ENCODE measurements around the gene RNF208.

Gene RNF208

GRCh38 chr9:137222190-137223077 lies at the start of gene RNF208:
RNF208 (minus strand) TSS chr9:137222240; CDS start chr9:137221212, 1,028 bp downstream.
- DNase-seq: no peak

GRCh38 chr9:137271696-137272076 lies 49.6 kb upstream of the RNF208 start:
- no peak for DNase-seq

- no peak for DNase-seq
Measured at GRCh38 chr9:137270929-137271695, 49.1 kb upstream of the RNF208 start.

GRCh38 chr9:137269231-137269772 lies 47.3 kb upstream of the RNF208 start:
- no peak for DNase-seq

- DNase-seq: no peak
Measured at GRCh38 chr9:137268538-137269201, 46.6 kb upstream of the RNF208 start.

- no peak for DNase-seq
Measured at GRCh38 chr9:137267933-137268355, 45.9 kb upstream of the RNF208 start.

GRCh38 chr9:137266585-137267453 lies 44.8 kb upstream of the RNF208 start:
- no peak for DNase-seq

GRCh38 chr9:137266162-137266527 lies 44.1 kb upstream of the RNF208 start:
- no peak for DNase-seq

- DNase-seq: no peak
Measured at GRCh38 chr9:137265496-137266161, 43.6 kb upstream of the RNF208 start.

- DNase-seq: no peak
Measured at GRCh38 chr9:137264067-137264466, 42.0 kb upstream of the RNF208 start.

- DNase-seq: no peak
Measured at GRCh38 chr9:137263506-137263905, 41.5 kb upstream of the RNF208 start.

- no peak for DNase-seq
Measured at GRCh38 chr9:137262909-137263285, 40.9 kb upstream of the RNF208 start.

- peak in 1 of 2 experiments; percentile 10 for DNase-seq
Measured at GRCh38 chr9:137262173-137262908, 40.3 kb upstream of the RNF208 start.

- no peak for DNase-seq
Measured at GRCh38 chr9:137256856-137257255, 34.8 kb upstream of the RNF208 start.

- DNase-seq: no peak
Measured at GRCh38 chr9:137256362-137256761, 34.3 kb upstream of the RNF208 start.

- DNase-seq: no peak
Measured at GRCh38 chr9:137255448-137256114, 33.5 kb upstream of the RNF208 start.

- DNase-seq: peak; percentile 67 to 74
Measured at GRCh38 chr9:137254624-137255447, 32.8 kb upstream of the RNF208 start, which contains the start of gene NELFB. NELFB (plus strand) TSS chr9:137255327.

GRCh38 chr9:137253717-137254623 lies 31.9 kb upstream of the RNF208 start:
- DNase-seq: no peak
